ENCODE data around the gene METTL6.
"Not testable (repeated sequence)": the region's sequence is repeated elsewhere in the genome, so short reads cannot be mapped to it uniquely, and the experiment has no call there.

METTL6 gene

DNA sequence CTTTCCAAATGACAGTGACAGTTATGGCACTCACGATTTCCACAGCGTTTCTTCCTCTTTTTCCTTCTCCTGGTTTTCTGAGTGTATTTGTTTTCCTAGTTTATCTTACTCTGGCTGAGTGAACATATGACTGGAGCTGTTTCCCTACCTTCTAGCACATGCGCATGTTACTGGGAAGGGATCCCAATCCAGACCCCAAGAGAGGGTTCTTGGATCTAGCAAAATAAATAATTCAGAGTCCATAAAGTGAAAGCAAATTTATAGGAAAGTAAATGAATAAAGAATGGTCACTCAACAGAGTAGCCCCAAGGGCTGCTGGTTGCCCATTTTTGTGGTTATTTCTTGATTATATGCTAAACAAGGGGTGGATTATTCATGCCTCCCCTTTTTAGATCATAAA, 23.8 kb downstream of the METTL6 start:
- no peak for DNase-seq (ENCODE audit: low read depth)

DNA sequence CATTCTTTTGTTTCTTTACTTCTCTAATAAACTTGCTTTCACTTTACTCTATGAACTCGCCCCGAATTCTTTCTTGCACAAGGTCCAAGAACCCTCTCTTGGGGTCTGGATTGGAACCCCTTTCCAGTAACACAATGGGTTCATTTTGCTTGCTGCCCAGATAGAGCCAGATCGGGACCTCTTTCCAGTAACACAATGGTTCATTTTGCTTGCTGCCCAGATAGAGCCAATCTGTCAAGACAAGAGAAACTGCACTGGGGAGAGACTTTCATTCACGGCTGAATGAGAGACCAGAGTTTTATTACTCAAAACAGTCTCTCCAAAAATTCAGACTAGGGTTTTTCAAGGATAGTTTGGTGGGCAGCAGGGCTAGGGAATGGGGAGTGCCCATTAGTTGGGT, 25.4 kb downstream of the METTL6 start:
- DNase-seq (ENCODE audit: low read depth), result no peak

DNA sequence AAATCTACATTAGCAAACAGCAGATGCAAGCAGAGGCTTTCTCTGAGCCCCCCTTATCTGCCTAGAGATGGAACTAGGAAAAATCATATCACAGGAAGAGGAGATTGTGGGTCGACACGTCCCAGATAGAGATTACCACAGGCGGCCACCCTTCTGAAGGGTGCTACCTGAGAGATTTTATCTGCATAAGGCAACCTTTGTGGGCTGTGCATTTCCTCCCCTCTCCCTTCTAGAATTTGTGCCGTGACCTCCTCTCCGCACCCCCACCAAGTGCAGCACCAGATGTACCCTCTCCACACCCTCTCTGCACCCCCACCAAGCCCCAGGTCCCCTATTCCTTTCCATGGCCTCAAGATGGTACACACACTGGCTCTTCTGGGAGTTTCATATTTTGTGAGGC, 27.4 kb downstream of the METTL6 start:
- DNase-seq (ENCODE audit: low read depth), result no peak

GRCh38 chr3:15398731-15399133, 28.6 kb downstream of the METTL6 start:
- not testable (repeated sequence) for DNase-seq (ENCODE audit: low read depth)

- DNase-seq (ENCODE audit: low read depth), result not testable (repeated sequence)
Observed at GRCh38 chr3:15393252-15393651, 34.1 kb downstream of the METTL6 start.

GRCh38 chr3:15391007-15391406, 36.3 kb downstream of the METTL6 start:
- no peak for DNase-seq (ENCODE audit: low read depth)

DNA sequence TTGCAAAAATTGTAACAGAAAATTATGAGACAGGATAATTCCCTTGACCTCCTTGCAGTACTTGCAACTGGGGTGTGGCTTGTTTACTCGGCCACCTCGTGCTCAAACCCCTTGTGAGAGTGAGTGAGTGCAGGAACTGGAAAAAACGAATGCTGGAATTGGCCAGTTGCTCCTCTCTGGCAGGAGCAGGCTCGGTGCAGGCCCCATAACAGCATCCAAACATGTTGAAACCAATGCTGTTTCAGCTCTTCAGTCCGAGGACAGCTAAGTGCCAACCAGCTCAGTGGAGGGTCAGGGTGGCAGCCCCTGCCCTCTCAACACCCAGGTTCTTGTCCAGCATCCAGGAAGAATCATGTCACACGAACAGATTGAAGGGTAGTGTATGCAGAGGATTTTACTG, 36.9 kb downstream of the METTL6 start:
- DNase-seq (ENCODE audit: low read depth), result no peak

DNA sequence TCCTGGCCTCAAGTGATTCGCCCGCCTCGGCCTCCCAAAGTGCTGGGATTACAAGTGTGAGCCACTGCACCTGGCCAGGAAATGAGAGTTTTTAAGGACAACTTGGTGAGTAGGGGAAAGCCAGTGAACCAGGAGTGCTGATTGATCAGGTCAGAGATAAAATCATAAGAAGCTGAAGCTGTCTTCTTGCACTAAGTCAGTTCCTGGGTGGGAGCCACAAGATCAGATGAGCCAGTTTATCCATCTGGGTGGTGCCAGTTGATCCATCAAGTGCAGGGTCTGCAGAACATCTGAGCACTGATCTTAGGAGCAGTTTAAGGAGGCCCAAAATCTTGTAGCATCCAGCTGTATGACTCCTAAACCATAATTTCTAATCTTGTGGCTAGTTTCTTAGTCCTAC, 39.0 kb downstream of the METTL6 start:
- DNase-seq (ENCODE audit: low read depth), result not testable (repeated sequence)

- no peak for DNase-seq (ENCODE audit: low read depth)
Observed at GRCh38 chr3:15387735-15388134, 39.6 kb downstream of the METTL6 start.

DNA sequence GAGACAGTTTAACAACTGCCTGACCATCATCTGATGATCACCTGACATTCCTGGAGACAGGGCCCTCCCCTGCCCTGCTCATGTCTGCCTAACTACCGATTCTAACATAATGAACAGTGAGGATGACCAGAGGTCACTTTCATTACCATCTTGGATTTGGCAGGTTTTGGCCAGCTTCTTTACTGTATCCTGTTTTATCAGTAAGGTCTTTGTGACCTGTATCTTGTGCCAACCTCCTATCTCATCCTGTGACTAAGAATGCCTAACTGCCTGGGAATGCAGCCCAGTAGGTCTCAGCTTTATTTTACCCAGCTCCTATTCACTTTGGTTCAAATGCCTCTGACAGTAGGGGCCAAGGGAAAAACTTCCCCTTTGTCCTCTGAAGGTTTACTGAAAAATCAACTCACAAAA, 40.2 kb downstream of the METTL6 start:
- DNase-seq (ENCODE audit: low read depth), result no peak

DNA sequence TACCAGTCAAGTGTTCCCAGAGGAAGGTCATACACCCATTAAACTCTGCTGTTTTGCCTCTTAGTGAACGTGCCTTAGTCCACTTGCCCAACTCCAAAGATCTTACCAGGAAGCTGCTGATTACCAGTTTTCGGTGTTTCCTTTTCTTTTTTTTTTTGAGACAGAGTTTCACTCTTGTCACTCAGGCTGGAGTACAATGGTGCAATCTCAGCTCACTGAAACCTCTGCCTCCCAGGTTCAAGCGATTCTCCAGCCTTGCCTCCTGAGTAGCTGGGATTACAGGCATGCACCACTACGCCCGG, 40.7 kb downstream of the METTL6 start:
- DNase-seq (ENCODE audit: low read depth), result not testable (repeated sequence)

- DNase-seq (ENCODE audit: low read depth), result no peak
Observed at GRCh38 chr3:15385901-15386653, 41.3 kb downstream of the METTL6 start.

DNA sequence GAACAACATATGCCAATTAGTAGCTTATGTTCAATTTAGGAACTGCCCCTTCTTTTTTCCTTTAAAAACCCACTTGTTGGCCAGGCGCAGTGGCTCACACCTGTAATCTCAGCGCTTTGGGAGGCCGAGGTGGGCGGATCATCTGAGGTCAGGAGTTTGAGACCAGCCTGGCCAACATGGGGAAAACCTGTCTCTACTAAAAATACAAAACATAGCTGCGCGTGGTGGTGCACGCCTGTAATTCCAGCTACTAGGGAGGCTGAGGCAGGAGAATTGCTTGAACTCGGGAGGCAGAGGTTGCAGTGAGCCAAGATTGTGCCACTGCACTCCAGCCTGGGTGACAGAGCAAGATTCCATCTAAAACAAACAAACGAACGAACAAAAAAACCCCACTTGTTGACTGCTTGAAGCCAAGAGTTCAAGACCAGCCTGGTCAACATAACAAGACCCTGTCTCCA, 42.1 kb downstream of the METTL6 start:
- not testable (repeated sequence) for DNase-seq (ENCODE audit: low read depth)

DNA sequence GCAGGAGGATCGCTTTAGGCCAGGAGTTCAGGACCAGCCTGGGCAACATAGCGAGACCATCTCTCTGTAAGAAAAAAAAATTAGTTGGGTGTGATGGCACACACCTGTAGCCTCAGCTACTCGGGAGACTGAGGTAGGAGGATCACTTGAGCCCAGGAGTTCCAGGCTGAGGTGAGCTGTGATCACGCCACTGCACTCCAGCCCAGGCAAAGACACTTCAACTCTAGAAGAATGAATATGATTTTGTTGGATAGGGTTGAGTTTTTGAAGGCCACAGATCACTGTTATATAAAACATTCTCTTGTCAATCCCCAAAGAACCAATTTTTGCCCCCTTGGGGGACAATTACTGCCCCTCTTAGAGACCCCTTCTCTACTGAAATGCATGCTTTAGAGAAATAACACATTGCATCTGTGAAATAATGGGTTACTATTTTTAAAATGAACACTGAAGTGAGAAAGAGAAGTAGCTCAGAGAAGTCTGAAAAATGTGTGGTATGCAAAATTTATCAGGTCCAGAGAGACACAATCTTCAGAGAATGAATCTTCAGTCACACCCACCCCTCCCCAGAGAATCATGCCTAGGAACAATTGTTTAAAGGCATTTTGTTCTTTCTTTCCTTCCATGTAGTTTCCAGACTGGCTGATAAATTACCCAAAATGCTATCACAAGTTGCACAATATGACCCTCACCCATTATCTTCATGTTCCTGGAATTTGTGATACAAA, 42.7 kb downstream of the METTL6 start:
- DNase-seq (ENCODE audit: low read depth), result no peak

GRCh38 chr3:15382405-15382923, 44.9 kb downstream of the METTL6 start:
- no peak for DNase-seq (ENCODE audit: low read depth)

- no peak for DNase-seq (ENCODE audit: low read depth)
Observed at GRCh38 chr3:15380980-15381890, 46.1 kb downstream of the METTL6 start.

DNA sequence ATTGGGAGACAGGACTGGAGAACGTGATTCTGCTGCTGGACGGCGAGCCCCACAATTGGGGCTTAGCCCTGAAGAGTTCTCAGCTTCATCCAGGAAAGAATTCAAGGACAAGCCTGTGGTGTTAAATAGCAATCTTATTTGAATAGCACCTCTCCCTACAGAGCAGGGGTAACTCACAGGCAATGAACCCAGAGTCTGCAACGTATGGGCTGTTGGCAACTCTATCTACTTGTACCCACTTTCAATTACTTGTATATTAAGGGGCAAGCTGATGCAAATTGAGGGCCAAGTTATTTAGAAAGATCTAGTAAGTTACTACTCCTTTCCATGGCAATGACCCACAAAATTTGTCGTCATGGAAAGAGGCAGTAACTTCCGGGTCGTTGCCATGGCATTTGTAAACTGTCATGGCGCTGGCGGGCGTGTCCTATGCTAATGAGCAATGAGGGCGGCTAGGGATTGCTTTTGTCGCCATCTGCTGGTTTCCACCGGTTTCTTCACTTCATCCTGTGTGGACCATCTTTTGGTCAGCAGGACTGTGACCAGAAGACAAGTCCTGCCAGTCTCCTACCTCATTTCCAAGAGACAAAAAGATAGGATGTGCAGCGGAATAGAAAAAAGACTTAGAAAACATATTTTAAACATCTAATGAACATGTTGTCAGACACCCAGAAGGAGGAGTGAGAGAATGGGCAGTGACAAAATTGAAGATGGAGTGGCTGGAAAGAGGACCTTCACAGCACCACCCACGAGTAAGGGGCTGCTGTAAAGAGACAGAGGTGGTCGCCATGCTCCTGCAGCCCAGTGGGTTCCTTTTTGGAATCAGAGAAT, 49.2 kb downstream of the METTL6 start:
- DNase-seq (ENCODE audit: low read depth), result peak; percentile 94

DNA sequence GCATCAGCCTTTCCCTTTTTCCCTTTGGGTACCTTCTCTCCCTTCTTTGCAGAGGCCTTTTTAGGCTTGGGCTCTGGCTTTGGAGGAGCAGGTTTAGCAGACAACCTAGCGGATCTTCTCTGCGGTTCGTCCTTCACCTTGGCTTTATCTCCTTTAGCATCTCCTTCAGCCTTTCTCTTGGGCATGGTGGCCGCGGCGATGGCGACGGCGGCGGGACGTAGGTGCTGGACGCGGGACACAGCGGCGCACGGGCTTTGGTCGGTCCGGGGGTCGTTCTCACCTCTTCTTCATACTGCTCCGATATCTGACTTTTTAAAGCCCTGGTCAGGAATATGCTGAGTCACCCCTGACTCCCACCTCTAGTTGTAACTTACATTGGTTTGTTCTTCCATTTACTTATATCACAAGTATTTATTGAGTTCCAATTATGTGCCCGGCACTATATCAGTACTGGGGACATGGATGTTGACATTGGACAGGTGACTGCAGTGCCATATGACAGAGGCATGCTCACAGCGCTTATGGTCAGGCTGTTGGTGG, 51.8 kb downstream of the METTL6 start:
- DNase-seq (ENCODE audit: low read depth), result no peak

GRCh38 chr3:15372918-15373317, 54.4 kb downstream of the METTL6 start:
- no peak for DNase-seq (ENCODE audit: low read depth)

DNA sequence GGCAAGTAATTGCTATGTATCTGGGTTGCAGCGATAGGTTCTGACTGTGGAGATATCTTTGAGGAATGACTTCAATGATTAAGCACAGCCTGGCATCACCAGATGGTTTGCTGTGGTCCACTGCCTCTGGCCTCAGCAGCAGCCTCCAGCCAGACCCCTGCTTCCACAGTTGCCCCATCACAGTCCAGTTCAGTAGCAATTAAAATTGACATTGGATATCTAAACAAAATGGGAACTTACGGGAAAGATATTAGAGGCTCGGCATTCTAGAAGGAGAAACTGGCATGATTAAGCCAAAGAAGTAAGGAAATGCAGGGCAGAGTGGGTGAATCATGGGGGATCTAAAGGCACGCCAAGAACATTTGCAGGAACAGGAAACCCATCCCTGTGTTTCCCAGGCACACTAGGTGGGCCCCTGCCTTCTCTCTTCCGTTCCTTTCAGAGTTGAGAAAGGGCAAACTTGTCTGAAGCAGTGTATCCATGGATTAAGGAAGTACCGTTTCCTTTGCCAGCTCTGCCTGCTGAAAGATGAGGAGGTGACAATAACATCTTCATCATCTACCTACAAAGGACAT, 58.7 kb downstream of the METTL6 start:
- no peak for DNase-seq (ENCODE audit: low read depth)

DNA sequence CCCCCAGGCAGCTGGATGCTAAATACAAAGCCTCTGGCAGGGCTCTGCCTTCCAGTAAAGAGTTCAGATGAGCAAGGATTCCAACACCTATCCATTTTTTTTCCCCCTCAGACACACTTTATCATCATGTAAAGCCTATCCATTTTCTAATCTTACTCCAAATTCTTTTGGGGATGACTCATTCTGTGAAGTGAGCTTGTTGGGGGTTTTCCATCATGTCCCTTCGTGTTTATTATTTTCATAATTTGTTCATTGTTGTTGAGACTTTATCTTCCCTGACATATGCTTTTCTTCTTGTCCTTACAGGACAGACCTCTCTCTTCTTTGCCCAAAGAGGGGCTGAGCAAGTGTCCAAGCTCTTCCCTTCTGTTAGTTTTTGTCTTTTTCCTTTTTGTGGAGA, 60.3 kb downstream of the METTL6 start:
- DNase-seq (ENCODE audit: low read depth), result peak; percentile 74

Data from iris pigment epithelial cell (primary cell).